ENCODE measurements around the gene UBR4. TPM values are rescaled to one million over a fixed set of nuclear protein-coding genes. Genes with fewer than 3 reads are reported as not detected.

The UBR4 gene
- polyA plus RNA-seq, 1 donor (not counting 4 experiments of a cell fraction or from before 2014, with no cell fraction given) = 39.0 TPM

DNA sequence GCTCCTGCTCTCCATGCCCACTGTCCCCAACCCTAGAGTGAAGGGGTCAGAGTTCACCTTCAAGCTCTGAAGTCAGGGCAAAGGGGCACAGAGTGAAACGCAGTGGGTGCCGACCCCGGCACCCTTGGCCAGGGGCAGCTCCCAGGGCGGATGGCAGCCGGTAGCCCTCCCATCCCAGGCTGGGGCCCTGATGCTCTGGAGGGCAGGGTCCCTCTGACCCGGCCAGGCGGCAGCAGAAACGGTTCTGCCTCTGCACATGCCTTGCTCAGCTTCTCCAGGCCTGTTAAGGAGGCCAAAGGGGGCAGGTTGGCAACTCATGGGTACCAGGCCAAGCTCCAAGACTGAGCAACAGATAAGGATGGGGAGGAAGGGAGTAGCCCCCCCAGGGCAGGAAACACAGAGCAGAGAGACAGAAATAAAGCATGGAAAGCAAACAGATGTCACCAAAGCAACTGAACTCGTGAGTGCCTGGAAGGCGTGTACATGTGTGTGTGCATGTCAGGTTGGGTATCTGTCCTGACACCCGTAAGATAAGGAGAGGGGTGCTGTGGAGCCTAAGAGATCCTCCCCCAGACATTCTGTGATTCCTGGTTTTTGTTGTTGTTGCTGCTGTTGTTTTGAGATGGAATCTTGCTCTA is 141.3 kb downstream of the UBR4 start:
- Histone ChIP-seq H3K27me3 (ENCODE audit: control insufficient read depth, extremely low read depth, insufficient read depth, low read length) (peaks cover 4% of the 10 kb centered on the region), H3K36me3 (ENCODE audit: control insufficient read depth in 2 of 2, extremely low read depth in 1 of 2, insufficient read depth in 2 of 2, low read length in 2 of 2) (peaks cover 3 to 12% of the 10 kb centered on the region in 2 experiments), H3K4me3 (ENCODE audit: control insufficient read depth in 2 of 3, extremely low read depth in 1 of 3, insufficient read depth in 2 of 3, low read depth in 1 of 3, low read length in 3 of 3) (no peak overlapping the region), H3K9me3 (ENCODE audit: control insufficient read depth, low read depth, low read length) (no peaks in the 10 kb centered on the region), H3K27ac (ENCODE audit: control insufficient read depth, insufficient read depth, low read length) (no peak overlapping the region), H3K9ac (ENCODE audit: control insufficient read depth, extremely low read depth, insufficient read depth, low read length) (no peak overlapping the region), H3K9me1 (ENCODE audit: control insufficient read depth, extremely low read depth, insufficient read depth, low read length) (no peaks in the 10 kb centered on the region), H4K20me1 (ENCODE audit: control insufficient read depth, extremely low read depth, insufficient read depth, low read length) (no peaks in the 10 kb centered on the region), H3K4me1 (ENCODE audit: control insufficient read depth, extremely low read depth, insufficient read depth, low read length) (peaks cover 36% of the 10 kb centered on the region), H3K4me2 (ENCODE audit: control insufficient read depth, extremely low read depth, insufficient read depth, low read depth, low read length) (no peak overlapping the region), H2AFZ (ENCODE audit: control insufficient read depth, low read length) (no peak overlapping the region), H3K79me2 (ENCODE audit: control insufficient read depth, insufficient read depth, low read length) (no peaks in the 10 kb centered on the region)
- TF ChIP-seq EZH2 (IDR thresholded peaks at IDR 0.05; ENCODE audit: low read length) = no peak
- TF ChIP-seq, protein P1, sequence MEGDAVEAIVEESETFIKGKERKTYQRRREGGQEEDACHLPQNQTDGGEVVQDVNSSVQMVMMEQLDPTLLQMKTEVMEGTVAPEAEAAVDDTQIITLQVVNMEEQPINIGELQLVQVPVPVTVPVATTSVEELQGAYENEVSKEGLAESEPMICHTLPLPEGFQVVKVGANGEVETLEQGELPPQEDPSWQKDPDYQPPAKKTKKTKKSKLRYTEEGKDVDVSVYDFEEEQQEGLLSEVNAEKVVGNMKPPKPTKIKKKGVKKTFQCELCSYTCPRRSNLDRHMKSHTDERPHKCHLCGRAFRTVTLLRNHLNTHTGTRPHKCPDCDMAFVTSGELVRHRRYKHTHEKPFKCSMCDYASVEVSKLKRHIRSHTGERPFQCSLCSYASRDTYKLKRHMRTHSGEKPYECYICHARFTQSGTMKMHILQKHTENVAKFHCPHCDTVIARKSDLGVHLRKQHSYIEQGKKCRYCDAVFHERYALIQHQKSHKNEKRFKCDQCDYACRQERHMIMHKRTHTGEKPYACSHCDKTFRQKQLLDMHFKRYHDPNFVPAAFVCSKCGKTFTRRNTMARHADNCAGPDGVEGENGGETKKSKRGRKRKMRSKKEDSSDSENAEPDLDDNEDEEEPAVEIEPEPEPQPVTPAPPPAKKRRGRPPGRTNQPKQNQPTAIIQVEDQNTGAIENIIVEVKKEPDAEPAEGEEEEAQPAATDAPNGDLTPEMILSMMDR (optimal IDR thresholded peaks at IDR 0.05 in 1 of 3, IDR thresholded peaks at IDR 0.05 in 1 of 3, conservative IDR thresholded peaks at IDR 0.05 in 1 of 3; ENCODE audit: extremely low read depth in 1 of 3, insufficient read depth in 2 of 3, low read length in 3 of 3) = no peak
- FAIRE-seq (no peak), DNase-seq (ENCODE audit: low read depth, low spot score) (no peak)
- dilution Hi-C loops (cut with MboI; ENCODE audit: extremely low pct_ligation_motif_present, low sequenced_read_pairs) = no loop called here

DNA sequence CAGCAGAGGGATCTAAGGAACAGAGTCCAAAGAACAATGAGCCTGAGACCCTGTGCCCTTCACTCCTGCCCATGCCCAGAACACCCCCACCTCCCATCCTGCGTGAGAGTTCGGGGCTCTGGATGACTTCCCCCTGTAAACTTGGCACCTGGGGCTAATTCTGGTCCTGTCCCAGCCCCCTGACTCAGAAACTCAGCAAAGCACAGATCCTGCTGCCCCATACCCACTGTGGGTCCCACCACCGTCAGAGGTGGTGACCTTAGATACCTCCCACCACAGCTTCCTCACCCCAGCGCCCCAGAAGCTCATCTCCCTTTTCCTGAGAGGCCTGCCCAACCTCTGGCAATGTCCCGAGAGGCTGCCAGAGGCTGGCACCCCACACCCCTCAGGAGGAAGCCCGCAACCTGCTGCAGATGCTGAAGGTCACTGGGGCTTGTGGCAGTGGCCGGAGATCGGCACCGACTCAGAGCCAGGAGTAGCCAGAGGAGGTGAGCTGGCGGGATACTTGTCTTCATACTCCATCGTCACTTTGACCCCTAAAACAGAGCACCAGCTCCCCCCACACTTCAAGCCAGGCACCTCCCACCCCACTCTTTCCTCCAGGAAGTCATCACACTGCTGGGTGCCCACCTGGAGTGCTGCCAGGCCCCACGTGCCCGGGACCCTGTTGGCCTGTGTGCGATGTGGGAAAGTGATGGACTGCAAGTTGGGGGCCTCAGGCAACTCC is 142.0 kb downstream of the UBR4 start:
- Histone ChIP-seq H3K27ac (ENCODE audit: control insufficient read depth, insufficient read depth, low read length) (no peak overlapping the region), H3K4me3 (ENCODE audit: control insufficient read depth in 2 of 3, extremely low read depth in 1 of 3, insufficient read depth in 2 of 3, low read depth in 1 of 3, low read length in 3 of 3) (no peak overlapping the region), H3K79me2 (ENCODE audit: control insufficient read depth, insufficient read depth, low read length) (no peaks in the 10 kb centered on the region), H3K27me3 (ENCODE audit: control insufficient read depth, extremely low read depth, insufficient read depth, low read length) (peaks cover 4% of the 10 kb centered on the region), H3K9me1 (ENCODE audit: control insufficient read depth, extremely low read depth, insufficient read depth, low read length) (no peaks in the 10 kb centered on the region), H3K9me3 (ENCODE audit: control insufficient read depth, low read depth, low read length) (no peaks in the 10 kb centered on the region), H3K36me3 (ENCODE audit: control insufficient read depth in 2 of 2, extremely low read depth in 1 of 2, insufficient read depth in 2 of 2, low read length in 2 of 2) (peaks cover 2 to 6% of the 10 kb centered on the region in 2 experiments), H3K4me2 (ENCODE audit: control insufficient read depth, extremely low read depth, insufficient read depth, low read depth, low read length) (no peak overlapping the region), H3K9ac (ENCODE audit: control insufficient read depth, extremely low read depth, insufficient read depth, low read length) (no peak overlapping the region), H4K20me1 (ENCODE audit: control insufficient read depth, extremely low read depth, insufficient read depth, low read length) (no peaks in the 10 kb centered on the region), H2AFZ (ENCODE audit: control insufficient read depth, low read length) (no peak overlapping the region), H3K4me1 (ENCODE audit: control insufficient read depth, extremely low read depth, insufficient read depth, low read length) (peaks cover 30% of the 10 kb centered on the region)
- no peak for DNase-seq (ENCODE audit: low read depth, low spot score)
- dilution Hi-C loops (cut with MboI; ENCODE audit: extremely low pct_ligation_motif_present, low sequenced_read_pairs) = no loop called here
- TF ChIP-seq EZH2 (IDR thresholded peaks at IDR 0.05; ENCODE audit: low read length) = no peak
- TF ChIP-seq, protein P1 (optimal IDR thresholded peaks at IDR 0.05 in 1 of 3, IDR thresholded peaks at IDR 0.05 in 1 of 3, conservative IDR thresholded peaks at IDR 0.05 in 1 of 3; ENCODE audit: extremely low read depth in 1 of 3, insufficient read depth in 2 of 3, low read length in 3 of 3) = no peak
- no peak for FAIRE-seq

All from keratinocyte (primary cell).